C4-2B (cell line): ENCODE data around the gene OR5W2.
"Not testable (repeated sequence)": the region's sequence is repeated elsewhere in the genome, so short reads cannot be mapped to it uniquely, and the experiment has no call there.

ENCODE experiments used
- ZFX ChIP-seq: fragments of 450-650 bp; IDR thresholded peaks from 2 replicates; pipeline ENCODE4 v1.6.1; 2017
- TF ChIP-seq, protein P1 (sequence below): fragments of 450-650 bp; conservative IDR thresholded peaks from 2 replicates; pipeline ENCODE4 v1.5.1; 2017; ENCODE audit warnings: mild to moderate bottlenecking

DNA sequence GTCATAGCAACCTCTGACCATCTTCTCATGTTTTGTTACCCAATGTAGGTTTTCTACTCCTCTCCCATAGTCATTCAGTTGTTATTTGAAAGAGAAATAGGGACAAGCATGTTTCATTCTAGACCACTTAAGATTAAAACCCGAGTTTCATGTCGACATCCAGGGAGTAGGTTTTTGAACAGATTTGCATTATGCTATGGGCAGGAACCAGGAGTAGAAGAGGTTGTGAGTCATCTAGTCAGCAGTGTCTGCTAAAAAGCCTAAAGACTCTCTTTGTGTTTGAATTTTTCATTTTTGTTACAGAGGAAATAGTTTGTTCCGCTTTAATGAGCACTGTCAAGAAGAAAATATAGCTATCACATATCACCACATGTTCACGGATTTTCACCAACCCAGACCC lies 29.4 kb downstream of the OR5W2 start:
- not testable (repeated sequence) for TF ChIP-seq ZFX
- TF ChIP-seq, protein P1, sequence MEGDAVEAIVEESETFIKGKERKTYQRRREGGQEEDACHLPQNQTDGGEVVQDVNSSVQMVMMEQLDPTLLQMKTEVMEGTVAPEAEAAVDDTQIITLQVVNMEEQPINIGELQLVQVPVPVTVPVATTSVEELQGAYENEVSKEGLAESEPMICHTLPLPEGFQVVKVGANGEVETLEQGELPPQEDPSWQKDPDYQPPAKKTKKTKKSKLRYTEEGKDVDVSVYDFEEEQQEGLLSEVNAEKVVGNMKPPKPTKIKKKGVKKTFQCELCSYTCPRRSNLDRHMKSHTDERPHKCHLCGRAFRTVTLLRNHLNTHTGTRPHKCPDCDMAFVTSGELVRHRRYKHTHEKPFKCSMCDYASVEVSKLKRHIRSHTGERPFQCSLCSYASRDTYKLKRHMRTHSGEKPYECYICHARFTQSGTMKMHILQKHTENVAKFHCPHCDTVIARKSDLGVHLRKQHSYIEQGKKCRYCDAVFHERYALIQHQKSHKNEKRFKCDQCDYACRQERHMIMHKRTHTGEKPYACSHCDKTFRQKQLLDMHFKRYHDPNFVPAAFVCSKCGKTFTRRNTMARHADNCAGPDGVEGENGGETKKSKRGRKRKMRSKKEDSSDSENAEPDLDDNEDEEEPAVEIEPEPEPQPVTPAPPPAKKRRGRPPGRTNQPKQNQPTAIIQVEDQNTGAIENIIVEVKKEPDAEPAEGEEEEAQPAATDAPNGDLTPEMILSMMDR, result not testable (repeated sequence)
